ENCODE results near the gene BAK1.

BAK1 gene

GRCh38 chr6:33620856-33621710, 41.0 kb upstream of the BAK1 start, which contains the start of gene ITPR3:
Gene ITPR3 (plus strand): TSS chr6:33621322. CDS start chr6:33621603, 281 bp downstream.
- peaks cover 6 to 43% (median 27%) of the 10 kb centered on the region in 3 experiments for H3K27me3 ChIP-seq (ENCODE audit: control insufficient read depth in 3 of 3, insufficient read depth in 3 of 3, low read depth in 1 of 3, low read length in 3 of 3)
- no peaks in the 10 kb centered on the region for H3K79me1 ChIP-seq (ENCODE audit: low read depth, low read length)
- H2BK12ac ChIP-seq (ENCODE audit: low read length): no peak within 1 kb of the TSS
- H2BK120ac ChIP-seq (ENCODE audit: low read depth, low read length): peak within 1 kb of the TSS; percentile 39
- no peak within 1 kb of the TSS for H2BK5ac ChIP-seq (ENCODE audit: low read length)
- H3K4ac ChIP-seq (ENCODE audit: low read length): no peak within 1 kb of the TSS
- peak within 1 kb of the TSS; percentile 87 for H3K9ac ChIP-seq (ENCODE audit: low read depth, low read length, poor library complexity)
- no peak within 1 kb of the TSS for H3K27ac ChIP-seq (replicated peaks; ENCODE audit: low read length)
- peak within 1 kb of the TSS; percentile 95 for H3K18ac ChIP-seq (ENCODE audit: low read length)
- no peak within 1 kb of the TSS for H4K91ac ChIP-seq (ENCODE audit: low read depth, low read length, poor library complexity)
- H3K4me3 ChIP-seq (ENCODE audit: low read length in 2 of 2): peak within 1 kb of the TSS; percentile 49 to 78
- H4K8ac ChIP-seq (ENCODE audit: low read depth, low read length): peak within 1 kb of the TSS; percentile 53
- H2BK15ac ChIP-seq (ENCODE audit: low read length): peak within 1 kb of the TSS; percentile 97
- H3K14ac ChIP-seq (ENCODE audit: low read length): peak within 1 kb of the TSS; percentile 13
- H3K4me1 ChIP-seq (ENCODE audit: control insufficient read depth in 2 of 2, insufficient read depth in 1 of 2, low read depth in 1 of 2, low read length in 2 of 2): peaks cover 6% of the 10 kb centered on the region in 2 donors
- no peak for DNase-seq (ENCODE audit: low spot score)
- peak within 1 kb of the TSS; percentile 91 for H2AFZ ChIP-seq (ENCODE audit: low read length)
- H3K4me2 ChIP-seq (ENCODE audit: insufficient read depth, low read length, poor library complexity, severe bottlenecking): peak within 1 kb of the TSS; percentile 98
- H3K36me3 ChIP-seq (replicated peaks in 1 of 2; ENCODE audit: control insufficient read depth in 2 of 2, insufficient read depth in 2 of 2, low read length in 2 of 2): no peaks in the 10 kb centered on the region
- H2AK5ac ChIP-seq (ENCODE audit: low read depth, low read length): peak within 1 kb of the TSS; percentile 83
- H3K23ac ChIP-seq (ENCODE audit: low read depth, low read length, poor library complexity): peak within 1 kb of the TSS; percentile 86
- H3K9me3 ChIP-seq (replicated peaks in 1 of 2; ENCODE audit: control insufficient read depth in 2 of 2, insufficient read depth in 1 of 2, low read depth in 1 of 2, low read length in 2 of 2): no peaks in the 10 kb centered on the region
- no CpG with 5 or more reads among the region's 99 CpGs for WGBS, 2 donors (ENCODE audit: extremely low coverage in 2 of 2, insufficient read length in 2 of 2, insufficient replicate concordance in 1 of 2)

DNA sequence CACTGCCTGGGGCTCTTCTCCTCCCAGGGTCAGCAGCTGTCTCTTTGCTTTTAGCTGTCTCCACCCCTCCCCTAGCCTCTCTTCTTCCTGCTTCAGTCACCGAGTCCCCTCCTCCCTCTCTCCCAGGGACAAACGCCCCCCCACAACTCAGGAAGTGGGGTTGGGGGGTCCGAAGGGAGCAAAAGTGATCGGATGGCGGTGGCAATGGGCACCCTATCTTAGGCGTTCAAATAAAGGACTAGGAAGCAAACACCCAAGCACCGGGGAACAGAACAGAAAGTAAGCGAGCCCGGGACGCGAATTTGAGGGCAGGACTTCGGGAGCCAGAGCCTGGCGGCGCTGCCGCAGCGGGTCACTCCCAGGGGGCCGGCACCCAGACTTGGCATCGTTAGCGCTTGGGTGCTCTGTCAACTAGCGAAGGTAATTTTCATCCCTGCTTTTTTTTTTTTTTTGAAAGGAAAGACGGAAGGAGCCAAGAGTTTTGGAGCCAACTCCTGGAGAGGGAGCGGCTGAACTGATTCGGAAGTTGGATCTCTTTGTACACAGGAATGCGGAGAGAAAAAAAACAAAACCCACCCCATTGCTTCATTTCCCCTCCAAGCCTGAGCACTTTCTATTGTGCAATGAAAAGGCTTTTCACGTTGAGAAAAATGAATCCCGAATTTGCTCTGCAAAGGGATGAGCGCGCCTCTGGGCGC, 40.2 kb upstream of the BAK1 start:
- H3K4ac ChIP-seq (ENCODE audit: low read length): no peak overlapping the region
- H4K91ac ChIP-seq (ENCODE audit: low read depth, low read length, poor library complexity): no peak overlapping the region
- H2AK5ac ChIP-seq (ENCODE audit: low read depth, low read length): no peak overlapping the region
- H2BK15ac ChIP-seq (ENCODE audit: low read length): peak overlapping the region; percentile 41
- H3K4me3 ChIP-seq (ENCODE audit: low read length in 2 of 2): peak overlapping the region; percentile 49 to 78
- whole genome bisulfite sequencing, 2 donors (ENCODE audit: extremely low coverage in 2 of 2, insufficient read length in 2 of 2, insufficient replicate concordance in 1 of 2): no CpG with 5 or more reads among the region's 29 CpGs
- H2BK5ac ChIP-seq (ENCODE audit: low read length): no peak overlapping the region
- H3K27ac ChIP-seq (replicated peaks; ENCODE audit: low read length): no peak overlapping the region
- no peak overlapping the region for H2BK120ac ChIP-seq (ENCODE audit: low read depth, low read length)
- H3K27me3 ChIP-seq (ENCODE audit: control insufficient read depth in 3 of 3, insufficient read depth in 3 of 3, low read depth in 1 of 3, low read length in 3 of 3): peaks cover 6 to 43% (median 27%) of the 10 kb centered on the region in 3 experiments
- H3K4me2 ChIP-seq (ENCODE audit: insufficient read depth, low read length, poor library complexity, severe bottlenecking): peak overlapping the region; percentile 98
- no peaks in the 10 kb centered on the region for H3K9me3 ChIP-seq (replicated peaks in 1 of 2; ENCODE audit: control insufficient read depth in 2 of 2, insufficient read depth in 1 of 2, low read depth in 1 of 2, low read length in 2 of 2)
- no peak overlapping the region for H3K23ac ChIP-seq (ENCODE audit: low read depth, low read length, poor library complexity)
- no peaks in the 10 kb centered on the region for H3K36me3 ChIP-seq (replicated peaks in 1 of 2; ENCODE audit: control insufficient read depth in 2 of 2, insufficient read depth in 2 of 2, low read length in 2 of 2)
- H3K9ac ChIP-seq (ENCODE audit: low read depth, low read length, poor library complexity): no peak overlapping the region
- H3K14ac ChIP-seq (ENCODE audit: low read length): peak overlapping the region; percentile 13
- DNase-seq (ENCODE audit: low spot score): no peak
- no peak overlapping the region for H4K8ac ChIP-seq (ENCODE audit: low read depth, low read length)
- peak overlapping the region; percentile 91 for H2AFZ ChIP-seq (ENCODE audit: low read length)
- no peaks in the 10 kb centered on the region for H3K79me1 ChIP-seq (ENCODE audit: low read depth, low read length)
- H3K4me1 ChIP-seq (ENCODE audit: control insufficient read depth in 2 of 2, insufficient read depth in 1 of 2, low read depth in 1 of 2, low read length in 2 of 2): peaks cover 5 to 6% of the 10 kb centered on the region in 2 donors
- peak overlapping the region; percentile 49 for H3K18ac ChIP-seq (ENCODE audit: low read length)
- no peak overlapping the region for H2BK12ac ChIP-seq (ENCODE audit: low read length)

DNA sequence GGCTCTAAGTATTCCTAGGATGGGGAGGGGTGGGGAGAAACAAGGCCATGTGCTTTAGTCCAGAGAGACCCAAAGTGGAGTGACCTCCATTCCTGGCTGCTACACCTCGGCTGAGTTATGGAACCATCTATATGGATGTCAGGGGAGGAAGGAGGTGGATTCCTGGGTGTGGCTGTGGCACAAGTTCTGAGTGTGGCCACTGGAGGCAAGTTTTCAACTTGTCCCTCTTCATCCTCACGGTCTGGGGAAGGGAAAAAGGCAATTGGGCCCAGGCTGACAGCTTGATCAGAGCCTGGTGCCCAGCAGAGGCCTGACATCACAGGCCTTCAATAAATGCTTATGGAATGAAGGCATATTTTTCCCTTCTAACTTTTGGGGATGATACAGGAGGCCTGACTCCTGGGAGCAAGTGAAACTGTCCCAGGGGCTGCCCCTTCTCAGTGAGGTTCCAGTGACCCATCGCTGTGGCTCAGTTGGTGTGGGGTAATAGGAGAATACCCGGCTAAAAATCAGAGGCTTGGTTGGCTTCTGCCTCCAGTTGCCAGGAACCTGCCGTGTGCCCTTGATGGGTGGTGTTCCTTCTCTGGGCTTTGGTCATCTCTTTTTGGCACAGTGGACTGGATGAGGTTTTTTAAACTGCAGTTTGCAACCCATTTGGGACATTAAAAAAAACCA, 39.2 kb upstream of the BAK1 start:
- H3K27me3 ChIP-seq (ENCODE audit: control insufficient read depth in 3 of 3, insufficient read depth in 3 of 3, low read depth in 1 of 3, low read length in 3 of 3): peaks cover 6 to 43% (median 27%) of the 10 kb centered on the region in 3 experiments
- no peak overlapping the region for H3K4me3 ChIP-seq (ENCODE audit: low read length in 2 of 2)

More for the DNA sequence above, 39.2 kb upstream of the BAK1 start:
- Histone ChIP-seq H3K23ac (ENCODE audit: low read depth, low read length, poor library complexity) (no peak overlapping the region), H2BK5ac (ENCODE audit: low read length) (no peak overlapping the region), H2AFZ (ENCODE audit: low read length) (no peak overlapping the region), H2BK12ac (ENCODE audit: low read length) (no peak overlapping the region), H2BK15ac (ENCODE audit: low read length) (no peak overlapping the region), H4K8ac (ENCODE audit: low read depth, low read length) (no peak overlapping the region), H4K91ac (ENCODE audit: low read depth, low read length, poor library complexity) (no peak overlapping the region), H3K9me3 (replicated peaks in 1 of 2; ENCODE audit: control insufficient read depth in 2 of 2, insufficient read depth in 1 of 2, low read depth in 1 of 2, low read length in 2 of 2) (no peaks in the 10 kb centered on the region), H2AK5ac (ENCODE audit: low read depth, low read length) (no peak overlapping the region), H3K9ac (ENCODE audit: low read depth, low read length, poor library complexity) (no peak overlapping the region), H3K79me1 (ENCODE audit: low read depth, low read length) (no peaks in the 10 kb centered on the region), H3K14ac (ENCODE audit: low read length) (no peak overlapping the region), H3K4me2 (ENCODE audit: insufficient read depth, low read length, poor library complexity, severe bottlenecking) (no peak overlapping the region), H2BK120ac (ENCODE audit: low read depth, low read length) (no peak overlapping the region), H3K4ac (ENCODE audit: low read length) (no peak overlapping the region), H3K36me3 (replicated peaks in 1 of 2; ENCODE audit: control insufficient read depth in 2 of 2, insufficient read depth in 2 of 2, low read length in 2 of 2) (no peaks in the 10 kb centered on the region), H3K4me1 (ENCODE audit: control insufficient read depth in 2 of 2, insufficient read depth in 1 of 2, low read depth in 1 of 2, low read length in 2 of 2) (peaks cover 5 to 6% of the 10 kb centered on the region in 2 donors), H3K27ac (replicated peaks; ENCODE audit: low read length) (no peak overlapping the region), H3K18ac (ENCODE audit: low read length) (no peak overlapping the region)
- no peak for DNase-seq (ENCODE audit: low spot score)
- WGBS, 2 donors (ENCODE audit: extremely low coverage in 2 of 2, insufficient read length in 2 of 2, insufficient replicate concordance in 1 of 2): no CpG with 5 or more reads among the region's 5 CpGs
